Body of pancreas (tissue), 4 donors: ENCODE data around the gene TNRC6B.

Source experiments
- POLR2A ChIP-seq, 3 donors: fragments of 450-650 bp; IDR thresholded peaks; one replicate each; pipeline ENCODE4 v1.6.1; 2016; ENCODE audit warnings: antibody characterized with exemption in 3 of 3, mild to moderate bottlenecking in 2 of 3
- TF ChIP-seq, protein P1 (sequence below), 7 experiments: fragments of 450-650 bp in 4 of 7; fragments of 200-600 bp in 3 of 7; sonication (generic) in 3 of 7; IDR thresholded peaks; one replicate each; pipeline ENCODE4 v1.5.1; 2016 to 2019; ENCODE audit warnings: antibody characterized with exemption in 7 of 7

DNA sequence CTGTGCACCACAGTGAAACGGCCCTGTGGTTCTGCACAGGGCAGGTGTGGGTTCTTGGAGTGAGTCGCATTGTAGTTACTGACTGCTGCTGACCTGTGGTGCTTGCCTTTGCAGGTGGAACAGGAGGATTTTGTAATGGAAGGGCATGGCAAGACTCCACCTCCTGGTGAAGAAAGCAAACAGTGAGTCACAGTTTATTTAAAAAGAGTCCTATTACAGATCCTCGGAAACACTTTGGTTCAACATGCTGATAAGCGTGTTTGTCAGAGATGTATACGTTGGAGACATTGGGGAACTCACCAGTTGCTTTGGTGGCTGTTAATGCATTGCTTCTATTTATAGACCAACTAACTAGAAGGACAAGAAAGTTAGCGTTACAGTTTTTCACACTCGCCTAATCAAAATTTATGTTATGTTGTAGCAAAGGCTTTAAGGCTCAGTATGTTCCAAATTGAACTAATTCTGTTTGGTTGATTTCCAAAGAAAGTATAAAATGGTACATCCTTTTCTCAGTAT, 21.7 kb upstream of the TNRC6B start:
- TF ChIP-seq, protein P1, sequence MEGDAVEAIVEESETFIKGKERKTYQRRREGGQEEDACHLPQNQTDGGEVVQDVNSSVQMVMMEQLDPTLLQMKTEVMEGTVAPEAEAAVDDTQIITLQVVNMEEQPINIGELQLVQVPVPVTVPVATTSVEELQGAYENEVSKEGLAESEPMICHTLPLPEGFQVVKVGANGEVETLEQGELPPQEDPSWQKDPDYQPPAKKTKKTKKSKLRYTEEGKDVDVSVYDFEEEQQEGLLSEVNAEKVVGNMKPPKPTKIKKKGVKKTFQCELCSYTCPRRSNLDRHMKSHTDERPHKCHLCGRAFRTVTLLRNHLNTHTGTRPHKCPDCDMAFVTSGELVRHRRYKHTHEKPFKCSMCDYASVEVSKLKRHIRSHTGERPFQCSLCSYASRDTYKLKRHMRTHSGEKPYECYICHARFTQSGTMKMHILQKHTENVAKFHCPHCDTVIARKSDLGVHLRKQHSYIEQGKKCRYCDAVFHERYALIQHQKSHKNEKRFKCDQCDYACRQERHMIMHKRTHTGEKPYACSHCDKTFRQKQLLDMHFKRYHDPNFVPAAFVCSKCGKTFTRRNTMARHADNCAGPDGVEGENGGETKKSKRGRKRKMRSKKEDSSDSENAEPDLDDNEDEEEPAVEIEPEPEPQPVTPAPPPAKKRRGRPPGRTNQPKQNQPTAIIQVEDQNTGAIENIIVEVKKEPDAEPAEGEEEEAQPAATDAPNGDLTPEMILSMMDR (IDR thresholded peaks at IDR 0.05): peak in 4 of 7 experiments; percentile 46 to 54 (median 52)
- peak in 1 of 3 donors; percentile 14 for TF ChIP-seq POLR2A (IDR thresholded peaks at IDR 0.05)
